Lung (tissue), 12 donors: ENCODE measurements around the gene PLPPR1. TPM values are rescaled to one million over a fixed set of nuclear protein-coding genes. Genes with fewer than 3 reads are reported as not detected.
A peak's percentile ranks its signal among the peaks of the same experiment; 100 is the strongest.

ENCODE experiments used
- ATAC-seq: fragments of 200-7000 bp; cut with Tn5 transposase; one replicate; pipeline ENCODE4 v1.9.1; 2020; ENCODE audit warnings: moderate number of reproducible peaks; ENCODE audit not compliant: insufficient read depth, low FRiP score
- DNase-seq, 3 donors: peaks; one replicate each; pipeline ENCODE4 v3.0.0-alpha.2; 2013 to 2017
- H3K27ac ChIP-seq, 2 donors: one replicate each; pipeline ENCODE4 v1.5.1; 2013; ENCODE audit warnings: mild to moderate bottlenecking in 2 of 2, moderate library complexity in 2 of 2, control low read depth in 1 of 2, inconsistent platforms in 1 of 2, low read depth in 1 of 2, low read length in 1 of 2
- H3K27me3 ChIP-seq, 3 donors: one replicate each; pipeline ENCODE4 v1.5.1; 2013; ENCODE audit warnings: low read length in 2 of 3; ENCODE audit not compliant: control insufficient read depth in 3 of 3, insufficient read depth in 3 of 3
- H3K36me3 ChIP-seq, 4 donors: one replicate each; pipeline ENCODE4 v1.5.1; 2013; ENCODE audit warnings: low read length in 4 of 4, mild to moderate bottlenecking in 1 of 4, moderate library complexity in 1 of 4; ENCODE audit not compliant: control insufficient read depth in 4 of 4, insufficient read depth in 4 of 4
- H3K4me1 ChIP-seq, 5 donors: one replicate each; pipeline ENCODE4 v1.5.1; 2013; ENCODE audit warnings: low read length in 5 of 5, mild to moderate bottlenecking in 2 of 5, moderate library complexity in 1 of 5; ENCODE audit not compliant: control insufficient read depth in 5 of 5, insufficient read depth in 5 of 5
- H3K4me3 ChIP-seq: one replicate; pipeline ENCODE4 v1.5.1; 2013; ENCODE audit warnings: mild to moderate bottlenecking, control low read depth, moderate library complexity
- H3K9ac ChIP-seq, 2 donors: one replicate each; pipeline ENCODE4 v1.5.1; 2013; ENCODE audit warnings: low read length in 2 of 2, control low read depth in 1 of 2; ENCODE audit not compliant: insufficient read depth in 1 of 2
- H3K9me3 ChIP-seq, 4 donors: one replicate each; pipeline ENCODE4 v1.5.1; 2013; ENCODE audit warnings: low read length in 3 of 4, mild to moderate bottlenecking in 1 of 4, moderate library complexity in 1 of 4; ENCODE audit not compliant: control insufficient read depth in 4 of 4, insufficient read depth in 3 of 4
- WGBS, 2 donors: extraction: QIAGEN DNeasy Blood & Tissue Kit; methylation state at CpG; one replicate each; pipeline ENCODE4 v1.1.7; 2013; 5-methylcytosine and 5-hydroxymethylcytosine counted together
- polyA plus RNA-seq, 2 donors: library from polyadenylated mRNA; stranded (reverse); fragments of 200-250 nt; gene quantifications; one replicate each; pipeline ENCODE4 v1.2.1, GENCODE V29; 2013
- total RNA-seq, 2 donors: library from RNA; depleted of rRNA in 1 of 2; stranded (reverse); fragments of >200 nt in 1 of 2; gene quantifications; one replicate each; pipeline ENCODE4 v1.2.1, GENCODE V29; 2014 to 2021
- TF ChIP-seq, protein P1 (sequence below): IDR thresholded peaks from 2 replicates; pipeline ENCODE4 v1.5.1; 2012; ENCODE audit warnings: mild to moderate bottlenecking; ENCODE audit errors: control extremely low read depth, extremely low read depth
- donor health status: control.
- donor health status: control.
- donor health status: Bipolar disorder and iron deficiency.
- donor health status: healthy.
- donor health status: DM: yes; HTN: yes; CAD: no.

Gene PLPPR1
- total and polyA plus RNA-seq, 4 donors: 0.91 to 8.4 (median 3.7) TPM

DNA sequence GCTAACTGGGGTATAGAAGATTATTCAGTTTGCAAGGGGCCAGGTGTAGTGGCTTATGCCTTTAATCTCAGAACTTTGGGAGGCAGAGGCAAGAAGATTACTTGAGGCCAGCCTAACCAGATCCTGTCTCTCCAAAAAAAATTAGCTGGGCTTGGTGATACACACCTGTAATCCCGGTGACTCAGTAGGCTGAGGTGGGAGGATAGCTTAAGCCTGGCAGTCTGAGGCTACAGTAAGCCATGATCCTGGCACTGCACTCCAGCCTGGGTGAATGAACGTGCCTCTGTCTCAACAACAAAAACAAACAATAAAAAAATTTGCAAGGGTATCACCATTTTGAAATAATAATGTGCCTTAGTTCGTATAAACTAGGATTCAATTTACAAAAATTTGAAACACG, 305.0 kb downstream of the PLPPR1 start:
- no peak for ATAC-seq
- TF ChIP-seq, protein P1, sequence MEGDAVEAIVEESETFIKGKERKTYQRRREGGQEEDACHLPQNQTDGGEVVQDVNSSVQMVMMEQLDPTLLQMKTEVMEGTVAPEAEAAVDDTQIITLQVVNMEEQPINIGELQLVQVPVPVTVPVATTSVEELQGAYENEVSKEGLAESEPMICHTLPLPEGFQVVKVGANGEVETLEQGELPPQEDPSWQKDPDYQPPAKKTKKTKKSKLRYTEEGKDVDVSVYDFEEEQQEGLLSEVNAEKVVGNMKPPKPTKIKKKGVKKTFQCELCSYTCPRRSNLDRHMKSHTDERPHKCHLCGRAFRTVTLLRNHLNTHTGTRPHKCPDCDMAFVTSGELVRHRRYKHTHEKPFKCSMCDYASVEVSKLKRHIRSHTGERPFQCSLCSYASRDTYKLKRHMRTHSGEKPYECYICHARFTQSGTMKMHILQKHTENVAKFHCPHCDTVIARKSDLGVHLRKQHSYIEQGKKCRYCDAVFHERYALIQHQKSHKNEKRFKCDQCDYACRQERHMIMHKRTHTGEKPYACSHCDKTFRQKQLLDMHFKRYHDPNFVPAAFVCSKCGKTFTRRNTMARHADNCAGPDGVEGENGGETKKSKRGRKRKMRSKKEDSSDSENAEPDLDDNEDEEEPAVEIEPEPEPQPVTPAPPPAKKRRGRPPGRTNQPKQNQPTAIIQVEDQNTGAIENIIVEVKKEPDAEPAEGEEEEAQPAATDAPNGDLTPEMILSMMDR: no peak
- 72 to 83% methylated on average over 4 of the region's 4 CpGs for WGBS, 2 donors
- no peak for DNase-seq
- Histone ChIP-seq H3K27ac (no peak overlapping the region), H3K27me3 (no peaks in the 10 kb centered on the region), H3K4me1 (peaks cover 0 to 6% (median 0%) of the 10 kb centered on the region in 5 donors), H3K9me3 (no peaks in the 10 kb centered on the region), H3K4me3 (no peak overlapping the region), H3K9ac (no peak overlapping the region), H3K36me3 (no peaks in the 10 kb centered on the region)

DNA sequence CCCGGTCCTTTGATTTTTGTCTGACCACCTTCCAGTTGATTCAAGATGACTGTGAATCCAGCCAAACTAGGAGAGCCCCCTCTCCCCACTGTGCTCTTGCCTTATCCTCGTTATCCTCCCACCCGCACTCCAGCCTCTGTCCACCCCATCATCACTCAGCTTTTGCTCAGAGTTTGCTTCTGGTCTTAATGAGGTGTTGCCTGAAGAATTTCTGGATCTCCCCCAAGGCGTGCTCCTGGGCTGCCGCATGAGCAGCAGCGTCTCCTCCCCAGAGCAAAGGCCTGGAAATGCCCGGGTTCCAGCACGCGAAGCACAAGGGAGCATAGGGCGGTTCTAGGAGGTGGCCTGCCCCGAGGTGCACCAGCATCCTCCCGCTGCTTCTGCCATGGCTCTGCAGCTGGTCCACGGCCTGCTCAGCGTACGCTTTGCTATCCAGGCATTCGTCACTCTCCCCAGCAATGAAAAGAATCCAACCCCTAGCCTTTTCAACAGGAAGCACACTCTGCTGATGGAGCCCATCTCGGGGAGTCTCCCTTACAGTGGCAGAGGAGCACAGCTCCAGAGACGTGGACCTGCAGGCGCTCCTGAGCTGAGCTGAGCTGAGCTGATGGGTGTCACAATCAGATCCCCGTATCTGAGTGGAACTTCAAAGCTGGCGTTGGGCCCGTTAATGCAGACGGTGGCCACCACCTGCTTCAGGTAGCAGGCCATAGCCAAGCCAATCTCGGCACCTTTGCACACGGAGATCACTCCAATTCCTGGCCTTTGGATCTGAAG, 305.6 kb downstream of the PLPPR1 start:
- no peaks in the 10 kb centered on the region for H3K36me3 ChIP-seq
- 76 to 84% methylated on average over 25 of the region's 25 CpGs for WGBS, 2 donors
- ATAC-seq: no peak

DNA sequence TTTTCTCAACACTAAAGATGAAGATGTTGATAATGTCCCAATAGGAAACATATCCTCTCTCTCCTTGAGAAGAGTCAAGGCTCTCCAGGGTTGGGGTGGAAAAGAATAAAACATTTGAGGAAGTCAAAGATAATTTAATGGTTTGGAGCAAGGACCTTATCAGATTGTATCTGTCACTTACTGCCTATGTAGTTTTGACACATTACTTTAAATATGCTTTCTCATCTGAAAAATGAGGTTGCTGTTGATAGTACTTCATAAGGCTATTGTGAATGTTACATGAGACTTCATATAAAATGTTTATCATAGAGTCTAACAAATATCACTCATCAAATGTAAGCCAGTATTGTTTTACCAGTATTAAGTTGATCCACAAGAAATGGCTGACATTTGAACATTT, 307.6 kb downstream of the PLPPR1 start:
- Histone ChIP-seq H3K9ac (no peak overlapping the region), H3K9me3 (no peaks in the 10 kb centered on the region), H3K4me3 (no peak overlapping the region), H3K4me1 (peaks cover 0 to 6% (median 0%) of the 10 kb centered on the region in 5 donors), H3K27me3 (no peaks in the 10 kb centered on the region), H3K27ac (no peak overlapping the region), H3K36me3 (no peaks in the 10 kb centered on the region)
- TF ChIP-seq, protein P1: no peak
- ATAC-seq (no peak), DNase-seq (no peak)

More for the DNA sequence above, 305.6 kb downstream of the PLPPR1 start:
- H3K9ac ChIP-seq: no peak overlapping the region
- TF ChIP-seq, protein P1: no peak
- no peaks in the 10 kb centered on the region for H3K27me3 ChIP-seq
- no peak overlapping the region for H3K4me3 ChIP-seq
- no peaks in the 10 kb centered on the region for H3K9me3 ChIP-seq
- H3K4me1 ChIP-seq: peaks cover 0 to 6% (median 0%) of the 10 kb centered on the region in 5 donors
- DNase-seq: peak; percentile 31 to 76 (median 52)
- H3K27ac ChIP-seq: no peak overlapping the region
